Measurements from ENCODE around the gene AMELX. TPM values are rescaled to one million over a fixed set of nuclear protein-coding genes. Genes with fewer than 3 reads are reported as not detected.

Gene AMELX
- total and polyA plus RNA-seq, 2 of the 13 experiments (the other 11 are each of a cell fraction or from before 2014, with no cell fraction given): not detected

GRCh38 chrX:11304829-11305228 lies 11.6 kb downstream of the AMELX start:
- no TSS peak for BruUV-seq (replicated peaks)
- WGBS (ENCODE audit: low lambda C conversion rate): 17% methylated on average over 6 of the region's 6 CpGs
- Histone ChIP-seq H3K9ac (ENCODE audit: insufficient read depth, low read depth, low read length) (no peak overlapping the region), H3K79me2 (ENCODE audit: insufficient read depth, low read length) (no peaks in the 10 kb centered on the region), H2AFZ (ENCODE audit: low read length) (no peak overlapping the region), H3K36me3 (replicated peaks in 1 of 2; ENCODE audit: control insufficient read depth in 1 of 2, insufficient read depth in 2 of 2, low read length in 2 of 2) (no peaks in the 10 kb centered on the region), H3K27ac (ENCODE audit: extremely low read length, insufficient read depth, low read length) (no peak overlapping the region), H3K9me3 (ENCODE audit: low read length) (no peaks in the 10 kb centered on the region), H3K4me1 (ENCODE audit: insufficient read depth, low read length) (no peaks in the 10 kb centered on the region), H3K4me2 (ENCODE audit: low read depth, low read length) (no peak overlapping the region), H3K27me3 (ENCODE audit: control insufficient read depth in 1 of 2, insufficient read depth in 2 of 2, low read length in 2 of 2) (no peaks in the 10 kb centered on the region), H4K20me1 (ENCODE audit: insufficient read depth, low read length) (no peaks in the 10 kb centered on the region), H3K4me3 (replicated peaks in 1 of 3; ENCODE audit: insufficient read depth in 1 of 3, low read depth in 2 of 3, low read length in 3 of 3) (no peak overlapping the region)
- intact Hi-C loops (cut with micrococcal nuclease; ENCODE audit: unreplicated experiment) (no loop called here), in situ Hi-C loops (cut with HindIII; ENCODE audit: extremely low pct_ligation_motif_present, low pct_unique_long_range_greater_than_20kb) (no loop called here)
- CTCF ChIA-PET (ENCODE audit: low intra/inter-chr PET ratio, low total read pairs): no interaction called here
- TF ChIP-seq ZNF749 (CRISPR knock-in tag; IDR thresholded peaks at IDR 0.05; ENCODE audit: borderline replicate concordance) (no peak), ZNF343 (CRISPR knock-in tag; IDR thresholded peaks at IDR 0.05) (no peak), AKNA (CRISPR knock-in tag; IDR thresholded peaks at IDR 0.05; ENCODE audit: borderline replicate concordance) (no peak), KMT2A (CRISPR knock-in tag; IDR thresholded peaks at IDR 0.05) (no peak), ZNF136 (CRISPR knock-in tag; IDR thresholded peaks at IDR 0.05; ENCODE audit: low read depth) (no peak), ZKSCAN8 (CRISPR knock-in tag; IDR thresholded peaks at IDR 0.05; ENCODE audit: borderline replicate concordance) (no peak), ELF1 (CRISPR knock-in tag; IDR thresholded peaks at IDR 0.05) (no peak), ZNF670 (CRISPR knock-in tag; IDR thresholded peaks at IDR 0.05; ENCODE audit: borderline replicate concordance) (no peak), ZNF839 (CRISPR knock-in tag; IDR thresholded peaks at IDR 0.05; ENCODE audit: borderline replicate concordance) (no peak), FOXJ3 (CRISPR knock-in tag; IDR thresholded peaks at IDR 0.05; ENCODE audit: borderline replicate concordance) (no peak), ATRX (CRISPR knock-in tag; IDR thresholded peaks at IDR 0.05; ENCODE audit: borderline replicate concordance) (no peak), IRF9 (CRISPR knock-in tag; IDR thresholded peaks at IDR 0.05; ENCODE audit: borderline replicate concordance) (no peak), KDM3A (CRISPR knock-in tag; IDR thresholded peaks at IDR 0.05; ENCODE audit: low read depth) (no peak), ZNF629 (CRISPR knock-in tag; conservative IDR thresholded peaks at IDR 0.05) (no peak), POLR2AphosphoS5 (IDR thresholded peaks at IDR 0.05; ENCODE audit: low read depth, low read length) (no peak), ZNF547 (CRISPR knock-in tag; IDR thresholded peaks at IDR 0.05) (no peak), KLF13 (CRISPR knock-in tag; IDR thresholded peaks at IDR 0.05) (no peak), ZUFSP (CRISPR knock-in tag; IDR thresholded peaks at IDR 0.05; ENCODE audit: borderline replicate concordance) (no peak), ZNF564 (CRISPR knock-in tag; IDR thresholded peaks at IDR 0.05) (no peak), HOXA9 (CRISPR knock-in tag; IDR thresholded peaks at IDR 0.05; ENCODE audit: borderline replicate concordance) (no peak)
- no peak for DNase-seq (ENCODE audit: low spot score)
- FAIRE-seq: no peak
- POLR2A ChIA-PET: no interaction called here
- ATAC-seq: no peak
